Nephron (organoid): ENCODE data around the gene FHOD1.

Experiments
- H3K27ac Mint-ChIP-seq, 3 experiments: 2 replicates each; pipeline ENCODE4 v1.8.0; 2020; ENCODE audit warnings: mixed read lengths in 3 of 3, mild to moderate bottlenecking in 2 of 3, moderate library complexity in 1 of 3
- H3K27me3 Mint-ChIP-seq: 2 replicates; pipeline ENCODE4 v1.8.0; 2021; ENCODE audit warnings: low read depth, mild to moderate bottlenecking, moderate library complexity, mixed read lengths
- H3K36me3 Mint-ChIP-seq: 2 replicates; pipeline ENCODE4 v1.8.0; 2020; ENCODE audit warnings: low read depth, mixed read lengths
- H3K4me1 Mint-ChIP-seq: 2 replicates; pipeline ENCODE4 v1.8.0; 2020; ENCODE audit warnings: mixed read lengths
- H3K4me3 Mint-ChIP-seq, 3 experiments: 2 replicates each; pipeline ENCODE4 v1.8.0; 2020; ENCODE audit warnings: mild to moderate bottlenecking in 3 of 3, mixed read lengths in 3 of 3, moderate library complexity in 2 of 3
- H3K9me3 Mint-ChIP-seq: 2 replicates; pipeline ENCODE4 v1.8.0; 2020; ENCODE audit warnings: mixed read lengths
- TF ChIP-seq, protein P1 (sequence below), 3 experiments: fragments of 200-600 bp; sonication (generic); IDR thresholded peaks; one replicate each; pipeline ENCODE4 v1.5.0; 2021; ENCODE audit warnings: antibody characterized with exemption in 3 of 3; ENCODE audit not compliant: unreplicated experiment in 3 of 3

The FHOD1 gene

DNA sequence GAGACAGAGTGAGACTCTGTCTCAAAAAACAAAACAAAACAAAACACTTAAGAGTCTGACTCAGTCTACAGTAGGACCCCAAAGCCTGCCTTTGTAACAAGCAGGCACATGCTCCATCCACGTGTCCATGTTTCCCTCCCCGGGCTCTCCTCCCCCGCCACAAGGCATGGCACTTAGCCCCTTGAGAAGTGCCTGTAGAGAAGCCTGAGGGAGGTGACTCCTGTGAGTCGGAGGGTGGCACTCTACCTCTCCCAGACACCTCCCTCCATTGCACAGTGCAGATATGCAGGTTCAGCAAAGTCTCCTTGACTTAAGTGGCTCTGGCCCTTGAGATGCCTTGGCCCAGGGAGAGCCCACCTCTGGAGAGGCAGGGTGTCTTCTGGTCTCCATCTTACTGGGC is 6.8 kb downstream of the FHOD1 start:
- TF ChIP-seq, protein P1, sequence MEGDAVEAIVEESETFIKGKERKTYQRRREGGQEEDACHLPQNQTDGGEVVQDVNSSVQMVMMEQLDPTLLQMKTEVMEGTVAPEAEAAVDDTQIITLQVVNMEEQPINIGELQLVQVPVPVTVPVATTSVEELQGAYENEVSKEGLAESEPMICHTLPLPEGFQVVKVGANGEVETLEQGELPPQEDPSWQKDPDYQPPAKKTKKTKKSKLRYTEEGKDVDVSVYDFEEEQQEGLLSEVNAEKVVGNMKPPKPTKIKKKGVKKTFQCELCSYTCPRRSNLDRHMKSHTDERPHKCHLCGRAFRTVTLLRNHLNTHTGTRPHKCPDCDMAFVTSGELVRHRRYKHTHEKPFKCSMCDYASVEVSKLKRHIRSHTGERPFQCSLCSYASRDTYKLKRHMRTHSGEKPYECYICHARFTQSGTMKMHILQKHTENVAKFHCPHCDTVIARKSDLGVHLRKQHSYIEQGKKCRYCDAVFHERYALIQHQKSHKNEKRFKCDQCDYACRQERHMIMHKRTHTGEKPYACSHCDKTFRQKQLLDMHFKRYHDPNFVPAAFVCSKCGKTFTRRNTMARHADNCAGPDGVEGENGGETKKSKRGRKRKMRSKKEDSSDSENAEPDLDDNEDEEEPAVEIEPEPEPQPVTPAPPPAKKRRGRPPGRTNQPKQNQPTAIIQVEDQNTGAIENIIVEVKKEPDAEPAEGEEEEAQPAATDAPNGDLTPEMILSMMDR (IDR thresholded peaks at IDR 0.05; ENCODE audit: unreplicated experiment in 3 of 3): no peak
- Mint-ChIP-seq H3K27ac (no peak overlapping the region), H3K36me3 (peaks cover 12% of the 10 kb centered on the region), H3K4me3 (no peak overlapping the region), H3K9me3 (no peaks in the 10 kb centered on the region), H3K4me1 (peaks cover 7% of the 10 kb centered on the region), H3K27me3 (no peaks in the 10 kb centered on the region)

- H3K27me3 Mint-ChIP-seq: no peaks in the 10 kb centered on the region
- no peak overlapping the region for H3K4me3 Mint-ChIP-seq
- no peaks in the 10 kb centered on the region for H3K9me3 Mint-ChIP-seq
- TF ChIP-seq, protein P1 (IDR thresholded peaks at IDR 0.05; ENCODE audit: unreplicated experiment in 3 of 3): no peak
- peaks cover 12% of the 10 kb centered on the region for H3K36me3 Mint-ChIP-seq
- H3K27ac Mint-ChIP-seq: no peak overlapping the region
- no peaks in the 10 kb centered on the region for H3K4me1 Mint-ChIP-seq
These were observed 8.3 kb downstream of the FHOD1 start for GRCh38 chr16:67238806-67239470.

- Mint-ChIP-seq H3K4me1 (no peaks in the 10 kb centered on the region), H3K36me3 (peaks cover 16% of the 10 kb centered on the region), H3K4me3 (no peak overlapping the region), H3K27ac (no peak overlapping the region), H3K9me3 (no peaks in the 10 kb centered on the region), H3K27me3 (no peaks in the 10 kb centered on the region)
- TF ChIP-seq, protein P1 (IDR thresholded peaks at IDR 0.05; ENCODE audit: unreplicated experiment in 3 of 3): no peak
These were observed 9.1 kb downstream of the FHOD1 start for GRCh38 chr16:67238278-67238575.

DNA sequence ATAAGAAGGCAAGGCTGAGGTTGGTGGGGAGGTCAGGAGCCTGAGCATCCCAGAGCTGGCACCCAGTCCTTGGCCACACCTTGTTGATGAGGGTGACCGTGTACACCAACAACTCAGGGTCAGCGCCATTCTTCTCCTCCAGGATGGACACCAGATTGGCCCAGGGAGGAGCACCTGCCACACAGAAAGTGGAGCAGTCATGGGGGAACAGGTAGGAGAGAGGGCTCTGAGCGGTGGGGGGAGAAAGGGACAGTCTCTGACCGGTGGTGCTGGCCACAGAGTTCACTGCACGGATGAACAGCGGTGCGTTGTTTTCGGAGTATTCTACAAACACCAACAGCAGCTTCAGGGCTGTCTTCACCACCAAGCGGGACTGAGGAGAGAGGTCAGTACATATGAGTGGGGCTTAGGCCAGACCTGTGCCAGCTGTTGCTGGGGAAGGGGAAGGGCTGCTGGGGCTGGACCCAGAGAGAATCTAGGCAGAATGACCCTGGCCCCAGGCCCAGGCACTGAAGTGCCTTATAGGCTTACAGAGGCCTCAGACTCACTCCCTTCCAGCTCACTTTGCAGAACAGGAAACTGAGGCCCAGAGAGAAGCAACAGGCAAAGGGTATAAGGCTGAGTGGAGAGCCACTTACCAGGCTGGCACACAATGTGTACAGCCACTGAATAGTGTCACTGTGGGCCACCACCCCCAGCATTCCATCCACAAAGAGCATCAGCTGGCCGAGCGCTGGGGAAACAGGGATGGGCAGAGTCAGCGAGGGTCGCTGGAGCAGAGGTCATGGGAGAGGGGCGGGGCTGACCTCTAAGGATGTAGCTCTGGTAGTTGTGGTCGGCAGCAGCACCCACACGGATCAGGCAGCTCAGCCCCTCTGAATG is 9.6 kb downstream of the FHOD1 start:
- H3K27ac Mint-ChIP-seq: no peak overlapping the region
- no peaks in the 10 kb centered on the region for H3K9me3 Mint-ChIP-seq

GRCh38 chr16:67236563-67237395 is 10.5 kb downstream of the FHOD1 start:
- Mint-ChIP-seq H3K4me3 (no peak overlapping the region), H3K4me1 (no peaks in the 10 kb centered on the region), H3K9me3 (no peaks in the 10 kb centered on the region), H3K27ac (no peak overlapping the region), H3K27me3 (no peaks in the 10 kb centered on the region), H3K36me3 (peaks cover 17% of the 10 kb centered on the region)
- TF ChIP-seq, protein P1 (IDR thresholded peaks at IDR 0.05; ENCODE audit: unreplicated experiment in 3 of 3): no peak

More for the DNA sequence above, 9.6 kb downstream of the FHOD1 start:
- H3K4me3 Mint-ChIP-seq: no peak overlapping the region
- no peaks in the 10 kb centered on the region for H3K27me3 Mint-ChIP-seq
- TF ChIP-seq, protein P1 (IDR thresholded peaks at IDR 0.05; ENCODE audit: unreplicated experiment in 3 of 3): no peak
- no peaks in the 10 kb centered on the region for H3K4me1 Mint-ChIP-seq
- H3K36me3 Mint-ChIP-seq: peaks cover 17% of the 10 kb centered on the region
